Ovary (tissue), 9 donors: ENCODE data around the gene SCART1. TPM values are rescaled to one million over a fixed set of nuclear protein-coding genes. Genes with fewer than 3 reads are reported as not detected.

ENCODE experiments used
- DNase-seq, 5 donors: peaks; one replicate each; pipeline ENCODE4 v3.0.0-alpha.2; 2019 to 2020
- H3K27ac ChIP-seq, 2 donors: fragments of 200-600 bp; one replicate each; pipeline versions ENCODE4 v1.5.1 to v1.8.0; 2019 to 2022
- H3K27me3 ChIP-seq: fragments of 200-600 bp; one replicate; pipeline ENCODE4 v1.8.0; 2022
- H3K36me3 ChIP-seq: fragments of 200-600 bp; sonication (generic); one replicate; pipeline ENCODE4 v1.5.1; 2019
- H3K4me1 ChIP-seq: one replicate; pipeline ENCODE4 v1.8.1; 2013; ENCODE audit warnings: mild to moderate bottlenecking, moderate library complexity; ENCODE audit not compliant: insufficient read depth
- H3K4me3 ChIP-seq: fragments of 200-600 bp; sonication (generic); one replicate; pipeline ENCODE4 v1.5.1; 2017
- H3K9me3 ChIP-seq, 2 donors: fragments of 200-600 bp in 1 of 2; sonication (generic) in 1 of 2; one replicate each; pipeline versions ENCODE4 v1.5.1 to v1.8.1; 2013 to 2019; ENCODE audit warnings: mild to moderate bottlenecking in 1 of 2, moderate library complexity in 1 of 2
- CTCF ChIP-seq, 3 donors: fragments of 450-650 bp in 2 of 3; fragments of 200-600 bp in 1 of 3; IDR thresholded peaks; one replicate each; pipeline versions ENCODE4 v1.5.1 to v1.8.0; 2016 to 2022; ENCODE audit warnings: antibody characterized with exemption in 3 of 3, mild to moderate bottlenecking in 1 of 3
- EP300 ChIP-seq: sonication (generic); formaldehyde crosslinking; IDR thresholded peaks from one replicate; pipeline ENCODE4 v1.6.1; 2017; ENCODE audit warnings: antibody characterized with exemption
- POLR2A ChIP-seq: fragments of 450-650 bp; IDR thresholded peaks from one replicate; pipeline ENCODE4 v1.6.1; 2017; ENCODE audit warnings: antibody characterized with exemption, mild to moderate bottlenecking, moderate library complexity
- WGBS, 3 donors: extraction: QIAGEN DNeasy Blood & Tissue Kit in 1 of 3; methylation state at CpG; one replicate each; pipeline versions ENCODE4 v1.1.5 to v1.1.7; 2013 to 2017; 5-methylcytosine and 5-hydroxymethylcytosine counted together
- intact Hi-C, 4 donors: fragments of 100-400 bp; cut with DNase I; formaldehyde crosslinking; loops; one replicate each; pipeline versions ENCODE4 v1.11.0 to v1.15.1; 2022 to 2023
- polyA plus RNA-seq, 2 donors: library from polyadenylated mRNA; stranded (reverse); fragments of 200-250 nt in 1 of 2; fragments of 350-450 nt in 1 of 2; fragmentation: Illumina TruSeq in 1 of 2; extraction: RNeasy Lipid Tissue Mini Kit (QIAGEN cat#74804) in 1 of 2; gene quantifications; one replicate each; pipeline ENCODE4 v1.2.3, GENCODE V29; 2013 to 2014
- total RNA-seq, 7 donors: library from RNA; depleted of rRNA in 2 of 7; stranded (reverse); fragments of >200 nt in 2 of 7; fragmentation: NEBNext Ultra II Directional in 3 of 7; extraction: Animal tissue kit (Norgen Biotek cat#: 25700) in 3 of 7; gene quantifications; one replicate each; pipeline versions ENCODE4 v1.1.0 to v1.2.4, GENCODE V29; 2016 to 2023
- donor health status: DM: no; HTN: no; CAD: no; lungs with moderate emphysema.
- donor health status: DM: no; HTN: no; CAD: no.
- donor health status: Bipolar disorder and iron deficiency.
- donor health status: DM: yes; HTN: yes; CAD: no.
- donor health status: DM: no; HTN: no; CAD: no.
- donor health status: DM: yes; HTN: yes; CAD: no.

SCART1 gene
- total and polyA plus RNA-seq, 9 donors = 0.71 to 5.0 (median 2.7) TPM

GRCh38 chr10:133481657-133482056 lies 27.9 kb downstream of the SCART1 start:
- H3K27ac ChIP-seq = no peak overlapping the region
- no peak for TF ChIP-seq POLR2A
- TF ChIP-seq CTCF (IDR thresholded peaks at IDR 0.05) = no peak
- TF ChIP-seq EP300 = no peak
- no peaks in the 10 kb centered on the region for H3K27me3 ChIP-seq
- intact Hi-C loops = no loop called here
- 80 to 86% (median 84%) methylated on average over 10 of the region's 10 CpGs for WGBS, 3 donors
- no peaks in the 10 kb centered on the region for H3K36me3 ChIP-seq
- no peak overlapping the region for H3K4me3 ChIP-seq
- peaks cover 0 to 2% of the 10 kb centered on the region in 2 donors for H3K9me3 ChIP-seq
- no peaks in the 10 kb centered on the region for H3K4me1 ChIP-seq
- DNase-seq = no peak

- no peak for DNase-seq
- intact Hi-C loops = no loop called here
- no peaks in the 10 kb centered on the region for H3K36me3 ChIP-seq
- no peak for TF ChIP-seq CTCF (IDR thresholded peaks at IDR 0.05)
- no peak for TF ChIP-seq POLR2A
- TF ChIP-seq EP300 = no peak
- H3K9me3 ChIP-seq = no peaks in the 10 kb centered on the region
- H3K4me3 ChIP-seq = no peak overlapping the region
- H3K27ac ChIP-seq = no peak overlapping the region
- H3K27me3 ChIP-seq = no peaks in the 10 kb centered on the region
- H3K4me1 ChIP-seq = no peaks in the 10 kb centered on the region
These were observed 31.1 kb downstream of the SCART1 start for GRCh38 chr10:133484818-133485217.

GRCh38 chr10:133487085-133487484 lies 33.3 kb downstream of the SCART1 start:
- Histone ChIP-seq H3K9me3 (no peaks in the 10 kb centered on the region), H3K4me1 (no peaks in the 10 kb centered on the region), H3K36me3 (no peaks in the 10 kb centered on the region), H3K4me3 (no peak overlapping the region), H3K27ac (no peak overlapping the region), H3K27me3 (no peaks in the 10 kb centered on the region)
- intact Hi-C loops = no loop called here
- TF ChIP-seq EP300 = no peak
- no peak for TF ChIP-seq POLR2A
- no peak for TF ChIP-seq CTCF (IDR thresholded peaks at IDR 0.05)
- DNase-seq = no peak

GRCh38 chr10:133488354-133488753 lies 34.6 kb downstream of the SCART1 start:
- no peak overlapping the region for H3K4me3 ChIP-seq
- no peaks in the 10 kb centered on the region for H3K4me1 ChIP-seq
- no peaks in the 10 kb centered on the region for H3K27me3 ChIP-seq
- no peak for DNase-seq
- no peaks in the 10 kb centered on the region for H3K36me3 ChIP-seq
- H3K27ac ChIP-seq = no peak overlapping the region
- no peaks in the 10 kb centered on the region for H3K9me3 ChIP-seq
- no peak for TF ChIP-seq POLR2A
- TF ChIP-seq EP300 = no peak
- no peak for TF ChIP-seq CTCF (IDR thresholded peaks at IDR 0.05)
- intact Hi-C loops = no loop called here
